ENCODE data around the gene RNU1-2.
"Not testable (repeated sequence)": the region's sequence is repeated elsewhere in the genome, so short reads cannot be mapped to it uniquely, and the experiment has no call there.

Gene RNU1-2

GRCh38 chr1:16927256-16927655, 31.5 kb downstream of the RNU1-2 start:
- DNase-seq: no peak

- DNase-seq: no peak
Measured at GRCh38 chr1:16927711-16928485, 32.1 kb downstream of the RNU1-2 start.

- not testable (repeated sequence) for DNase-seq
Measured at GRCh38 chr1:16929146-16930041, 33.6 kb downstream of the RNU1-2 start.

GRCh38 chr1:16931206-16931934, 35.6 kb downstream of the RNU1-2 start:
- DNase-seq: not testable (repeated sequence)

GRCh38 chr1:16933945-16934344, 38.2 kb downstream of the RNU1-2 start:
- DNase-seq: not testable (repeated sequence)

- not testable (repeated sequence) for DNase-seq
Measured at GRCh38 chr1:16936580-16936979, 40.8 kb downstream of the RNU1-2 start.

GRCh38 chr1:16938351-16939321, 42.9 kb downstream of the RNU1-2 start:
- no peak for DNase-seq

- DNase-seq: not testable (repeated sequence)
Measured at GRCh38 chr1:16939386-16940180, 43.8 kb downstream of the RNU1-2 start.

- no peak for DNase-seq
Measured at GRCh38 chr1:16944038-16944437, 48.3 kb downstream of the RNU1-2 start.

GRCh38 chr1:16945512-16945911, 49.7 kb downstream of the RNU1-2 start:
- not testable (repeated sequence) for DNase-seq
